Measurements from ENCODE around the gene C11orf68.

C11orf68 gene

DNA sequence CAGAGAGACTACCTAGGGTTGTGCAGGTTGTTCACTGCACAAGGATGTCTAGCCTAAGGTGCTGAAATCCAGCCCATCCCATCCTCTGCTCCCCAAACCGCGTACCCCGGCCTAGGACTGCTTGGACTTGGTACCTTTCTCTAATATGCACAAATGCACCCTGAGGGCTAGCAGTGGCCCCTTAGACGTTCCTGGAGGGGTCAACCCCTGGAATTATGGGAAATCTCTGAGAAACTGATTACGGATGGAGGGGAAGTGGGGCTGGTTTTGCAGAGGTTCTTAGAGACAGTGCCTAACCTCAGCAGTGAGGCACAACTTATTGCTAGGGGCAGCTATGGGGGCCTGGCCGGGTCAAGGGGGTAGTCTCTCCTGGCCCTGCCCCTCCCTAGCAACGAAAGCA, 2.5 kb downstream of the C11orf68 start:
- TF ChIP-seq, protein P1, sequence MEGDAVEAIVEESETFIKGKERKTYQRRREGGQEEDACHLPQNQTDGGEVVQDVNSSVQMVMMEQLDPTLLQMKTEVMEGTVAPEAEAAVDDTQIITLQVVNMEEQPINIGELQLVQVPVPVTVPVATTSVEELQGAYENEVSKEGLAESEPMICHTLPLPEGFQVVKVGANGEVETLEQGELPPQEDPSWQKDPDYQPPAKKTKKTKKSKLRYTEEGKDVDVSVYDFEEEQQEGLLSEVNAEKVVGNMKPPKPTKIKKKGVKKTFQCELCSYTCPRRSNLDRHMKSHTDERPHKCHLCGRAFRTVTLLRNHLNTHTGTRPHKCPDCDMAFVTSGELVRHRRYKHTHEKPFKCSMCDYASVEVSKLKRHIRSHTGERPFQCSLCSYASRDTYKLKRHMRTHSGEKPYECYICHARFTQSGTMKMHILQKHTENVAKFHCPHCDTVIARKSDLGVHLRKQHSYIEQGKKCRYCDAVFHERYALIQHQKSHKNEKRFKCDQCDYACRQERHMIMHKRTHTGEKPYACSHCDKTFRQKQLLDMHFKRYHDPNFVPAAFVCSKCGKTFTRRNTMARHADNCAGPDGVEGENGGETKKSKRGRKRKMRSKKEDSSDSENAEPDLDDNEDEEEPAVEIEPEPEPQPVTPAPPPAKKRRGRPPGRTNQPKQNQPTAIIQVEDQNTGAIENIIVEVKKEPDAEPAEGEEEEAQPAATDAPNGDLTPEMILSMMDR (IDR thresholded peaks at IDR 0.05; ENCODE audit: control insufficient read depth, insufficient read depth, low read depth, low read length, missing control alignments) = no peak
- DNase-seq (ENCODE audit: low read depth) = no peak
- peak overlapping the region; percentile 75 for H3K4me3 ChIP-seq (ENCODE audit: control insufficient read depth, low read depth, low read length)

GRCh38 chr11:65915821-65916251, 3.0 kb downstream of the C11orf68 start:
- TF ChIP-seq, protein P1 (IDR thresholded peaks at IDR 0.05; ENCODE audit: control insufficient read depth, insufficient read depth, low read depth, low read length, missing control alignments) = no peak
- H3K4me3 ChIP-seq (ENCODE audit: control insufficient read depth, low read depth, low read length) = peak overlapping the region; percentile 13
- peak; percentile 90 for DNase-seq (ENCODE audit: low read depth)

- no peak for DNase-seq (ENCODE audit: low read depth)
- TF ChIP-seq, protein P1 (IDR thresholded peaks at IDR 0.05; ENCODE audit: control insufficient read depth, insufficient read depth, low read depth, low read length, missing control alignments) = no peak
- H3K4me3 ChIP-seq (ENCODE audit: control insufficient read depth, low read depth, low read length) = no peak overlapping the region
These were observed 3.6 kb downstream of the C11orf68 start for GRCh38 chr11:65915101-65915820.

DNA sequence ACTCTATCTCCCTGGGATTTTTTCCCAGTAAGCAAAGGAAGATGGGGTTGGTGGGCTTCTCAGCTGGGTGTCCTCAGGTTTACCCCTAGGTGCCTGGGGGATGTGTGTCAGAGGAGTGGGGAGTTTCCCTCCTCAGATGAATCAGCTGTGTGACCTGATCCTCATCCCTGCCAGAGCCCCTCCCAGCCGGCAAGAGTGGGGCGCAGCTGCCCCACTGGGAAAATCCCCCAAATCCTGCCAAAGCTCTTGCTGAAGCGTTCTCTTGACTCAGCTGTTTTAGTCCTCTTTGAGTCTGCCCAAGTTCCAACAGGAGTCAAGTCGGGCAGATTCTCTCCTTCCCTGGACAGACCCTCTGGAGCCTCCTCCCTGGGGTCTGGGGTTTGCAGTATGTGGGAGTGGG, 6.0 kb downstream of the C11orf68 start:
- no peak overlapping the region for H3K4me3 ChIP-seq (ENCODE audit: control insufficient read depth, low read depth, low read length)
- TF ChIP-seq, protein P1 (IDR thresholded peaks at IDR 0.05; ENCODE audit: control insufficient read depth, insufficient read depth, low read depth, low read length, missing control alignments) = no peak
- DNase-seq (ENCODE audit: low read depth) = no peak

DNA sequence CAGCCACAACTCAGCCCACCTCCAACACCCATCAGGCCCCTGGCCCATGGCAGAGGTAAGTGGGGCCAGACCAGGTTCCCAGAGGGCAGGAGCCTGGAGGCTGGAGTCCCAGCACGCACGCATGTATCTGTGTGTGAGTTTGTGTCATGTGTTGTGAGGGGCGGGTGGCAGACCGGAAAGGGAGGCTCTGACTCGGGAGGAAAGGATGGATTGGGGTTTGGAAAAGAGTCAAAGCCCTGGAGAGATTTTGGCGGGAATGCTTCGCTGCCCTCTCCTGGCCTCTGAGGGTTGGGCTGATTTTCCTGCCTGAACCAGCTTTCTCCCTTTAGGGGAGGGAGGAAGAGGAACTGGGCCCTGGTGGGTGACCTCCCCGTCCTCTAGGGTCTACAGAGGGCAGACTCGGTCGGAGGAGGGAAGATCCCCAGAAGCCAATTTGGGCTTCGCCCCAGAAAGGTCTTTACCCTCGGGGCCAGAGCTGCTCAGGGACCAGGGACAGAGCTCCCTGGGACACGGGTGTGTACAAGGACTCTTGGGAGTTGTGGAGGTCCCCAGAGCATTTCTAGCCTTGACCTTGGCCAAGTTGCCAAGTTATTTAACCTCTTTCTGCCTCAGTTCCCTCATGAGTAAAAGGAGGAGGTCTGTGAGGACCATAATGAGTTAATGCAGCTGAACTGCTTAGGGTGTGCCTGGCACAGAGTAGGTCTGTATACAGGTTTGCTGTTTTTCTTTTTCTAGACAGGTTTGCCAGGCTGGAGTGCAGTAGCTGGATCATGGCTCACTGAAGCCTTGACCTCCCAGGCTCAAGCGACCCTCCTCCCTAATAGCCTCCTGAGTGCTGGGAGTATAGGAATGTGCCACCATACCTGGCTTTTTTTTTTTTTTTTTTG, 6.9 kb downstream of the C11orf68 start:
- no peak for DNase-seq (ENCODE audit: low read depth)
- TF ChIP-seq, protein P1 (IDR thresholded peaks at IDR 0.05; ENCODE audit: control insufficient read depth, insufficient read depth, low read depth, low read length, missing control alignments) = peak; percentile 45
- H3K4me3 ChIP-seq (ENCODE audit: control insufficient read depth, low read depth, low read length) = no peak overlapping the region; the same call in 1 of the 2 replicates

DNA sequence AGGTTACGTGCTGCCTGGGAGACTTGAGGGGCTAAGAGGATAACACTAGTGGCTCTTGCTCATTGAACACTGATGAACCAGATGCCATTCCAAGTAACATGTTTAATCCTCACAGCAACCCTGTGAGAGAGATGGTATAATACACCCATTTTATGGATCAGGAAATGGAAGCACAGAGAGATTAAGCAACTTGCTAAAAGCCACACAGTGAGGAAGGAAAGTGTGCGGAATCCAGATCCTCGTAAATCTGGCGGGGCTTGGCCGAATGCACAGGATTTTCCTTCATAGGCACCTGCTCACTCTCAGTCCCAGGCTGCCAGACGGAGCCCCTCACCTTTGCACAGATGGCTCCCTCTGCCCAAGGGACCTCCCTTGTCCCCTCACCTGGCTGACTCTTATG, 11.0 kb downstream of the C11orf68 start:
- DNase-seq (ENCODE audit: low read depth) = no peak
- TF ChIP-seq, protein P1 (IDR thresholded peaks at IDR 0.05; ENCODE audit: control insufficient read depth, insufficient read depth, low read depth, low read length, missing control alignments) = no peak
- no peak overlapping the region for H3K4me3 ChIP-seq (ENCODE audit: control insufficient read depth, low read depth, low read length)

Measured in AG09309 (cell line).